Ectodermal cell (in vitro differentiated cells): Measurements from ENCODE around the gene MYLK.

Source experiments
- H3K27ac ChIP-seq: 2 replicates; pipeline ENCODE4 v1.7.0; 2013; ENCODE audit warnings: mild to moderate bottlenecking, low read depth, low read length; ENCODE audit not compliant: insufficient read depth, poor library complexity, severe bottlenecking
- H3K27me3 ChIP-seq: 2 replicates; pipeline ENCODE4 v1.7.0; 2013; ENCODE audit warnings: mild to moderate bottlenecking, low read length; ENCODE audit not compliant: insufficient read depth, control insufficient read depth, poor library complexity, severe bottlenecking
- H3K36me3 ChIP-seq: one replicate; pipeline ENCODE4 v1.7.0; 2013; ENCODE audit warnings: low read length; ENCODE audit not compliant: control insufficient read depth, insufficient read depth
- H3K4me1 ChIP-seq: one replicate; pipeline ENCODE4 v1.7.0; 2013; ENCODE audit warnings: low read length; ENCODE audit not compliant: control insufficient read depth, insufficient read depth
- H3K4me3 ChIP-seq: 2 replicates; pipeline ENCODE4 v1.7.0; 2013; ENCODE audit warnings: low read depth, low read length, control low read depth; ENCODE audit not compliant: insufficient read depth
- H3K9me3 ChIP-seq: 2 replicates; pipeline ENCODE4 v1.7.0; 2013; ENCODE audit warnings: mild to moderate bottlenecking, low read length, moderate library complexity; ENCODE audit not compliant: control insufficient read depth
- WGBS, 2 experiments: methylation state at CpG; one replicate each; pipeline ENCODE4 v1.1.7; 2013; ENCODE audit warnings: missing lambda C conversion rate in 2 of 2; 5-methylcytosine and 5-hydroxymethylcytosine counted together

MYLK gene

DNA sequence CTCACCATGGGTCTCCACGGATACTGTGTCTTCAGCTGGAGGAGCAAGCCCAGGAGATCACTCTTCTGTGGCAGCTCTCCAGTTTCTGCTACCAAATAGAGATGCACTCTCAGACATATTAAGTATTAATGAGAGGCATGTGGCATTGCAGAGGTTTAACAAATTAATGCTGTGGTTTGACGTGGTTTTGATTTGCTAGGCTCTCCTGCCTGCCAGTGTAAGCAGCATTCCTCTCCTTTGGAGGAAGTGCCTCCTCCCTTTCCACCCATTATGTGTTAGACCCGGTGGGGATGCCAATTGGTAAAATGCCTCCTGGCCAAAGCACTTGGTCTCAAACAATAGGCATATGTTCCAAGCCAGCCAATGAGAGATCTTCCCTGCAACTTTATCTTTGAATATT lies 124.8 kb downstream of the MYLK start:
- Histone ChIP-seq H3K4me1 (peaks cover 17% of the 10 kb centered on the region), H3K4me3 (no peak overlapping the region), H3K27me3 (no peaks in the 10 kb centered on the region), H3K36me3 (no peaks in the 10 kb centered on the region), H3K27ac (no peak overlapping the region), H3K9me3 (no peaks in the 10 kb centered on the region)
- WGBS, 2 experiments, result 91 to 94% methylated on average over 3 of the region's 3 CpGs

DNA sequence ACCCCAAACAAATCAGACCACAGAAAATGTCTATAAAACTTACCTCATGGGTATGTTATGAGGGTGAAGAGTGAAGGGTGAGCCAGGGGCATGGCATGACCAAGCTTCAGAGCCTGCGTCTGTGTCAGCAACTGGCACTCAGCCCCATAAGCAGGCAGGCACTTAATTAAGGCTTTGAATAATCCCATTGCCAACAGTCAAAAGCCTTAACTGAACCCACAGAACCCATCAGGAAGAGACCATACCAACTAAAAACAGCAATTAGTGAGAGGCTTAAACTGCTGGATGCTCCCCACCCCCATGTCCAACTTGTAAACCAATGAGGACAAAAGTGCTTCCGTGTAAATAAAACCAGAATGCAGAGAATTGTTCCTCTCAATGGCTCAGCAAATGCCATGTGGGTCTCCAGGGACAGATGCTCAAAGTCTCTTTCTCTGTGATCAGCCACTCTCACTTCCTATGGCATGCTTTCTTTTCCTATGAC lies 126.0 kb downstream of the MYLK start:
- no peaks in the 10 kb centered on the region for H3K36me3 ChIP-seq
- H3K4me3 ChIP-seq, result no peak overlapping the region
- peaks cover 17% of the 10 kb centered on the region for H3K4me1 ChIP-seq
- H3K27ac ChIP-seq, result no peak overlapping the region
- no peaks in the 10 kb centered on the region for H3K27me3 ChIP-seq
- 39% methylated on average over 2 of the region's 2 CpGs for WGBS, 2 experiments
- no peaks in the 10 kb centered on the region for H3K9me3 ChIP-seq

DNA sequence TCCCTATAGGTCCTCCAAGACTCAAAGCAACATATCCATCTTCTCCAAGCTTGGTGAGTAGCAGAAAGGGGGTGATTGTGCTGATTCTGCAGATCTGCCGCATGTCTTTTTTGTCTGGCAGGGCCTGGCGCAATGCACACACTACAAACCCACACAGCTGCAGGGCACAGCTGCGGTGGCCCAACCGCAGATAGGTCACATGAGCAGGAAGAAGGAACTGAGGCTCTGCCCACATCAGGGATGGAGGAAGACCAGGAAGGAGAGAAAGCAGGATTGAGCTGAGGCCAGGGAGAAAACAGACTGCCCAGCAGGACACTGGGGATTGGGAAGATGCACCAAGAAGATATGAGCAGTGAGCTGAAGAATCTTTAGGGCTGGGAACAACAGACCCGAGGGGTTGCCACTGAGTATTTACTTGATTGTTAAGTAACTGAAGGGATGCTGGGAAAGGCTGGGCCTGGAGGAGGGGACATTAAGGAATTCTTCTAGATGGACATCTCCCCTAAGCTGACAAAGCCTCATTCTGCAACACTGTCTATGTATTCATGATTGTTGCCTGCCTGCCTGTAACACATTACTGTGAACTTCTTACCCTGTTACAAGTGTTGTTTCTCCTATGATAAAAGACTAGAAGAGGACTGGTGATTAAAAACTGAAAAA lies 126.7 kb downstream of the MYLK start:
- H3K4me1 ChIP-seq, result peaks cover 17% of the 10 kb centered on the region
- H3K9me3 ChIP-seq, result no peaks in the 10 kb centered on the region
- H3K4me3 ChIP-seq, result no peak overlapping the region
- H3K27ac ChIP-seq, result no peak overlapping the region
- H3K27me3 ChIP-seq, result no peaks in the 10 kb centered on the region
- H3K36me3 ChIP-seq, result no peaks in the 10 kb centered on the region
- 88 to 94% methylated on average over 5 of the region's 5 CpGs for WGBS, 2 experiments

DNA sequence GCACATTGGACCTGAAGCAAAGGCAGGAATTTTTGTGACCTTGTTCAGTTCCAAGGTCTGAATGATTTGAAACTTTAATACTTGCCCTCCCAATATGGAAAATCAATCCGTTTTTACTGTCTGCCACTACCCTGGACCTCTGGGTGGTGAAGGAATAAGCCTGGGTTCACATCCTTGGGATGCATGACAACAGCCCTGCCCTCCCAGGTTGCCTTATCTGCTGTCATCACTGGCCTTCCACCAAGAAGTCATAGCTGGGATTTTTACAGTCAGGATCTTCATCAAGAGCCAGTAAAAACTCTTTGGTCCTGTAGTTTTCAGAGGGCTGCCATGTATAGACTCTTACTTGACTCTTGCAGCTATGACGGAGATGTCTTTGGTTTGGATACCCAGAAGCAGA lies 128.6 kb downstream of the MYLK start:
- Histone ChIP-seq H3K4me1 (peaks cover 20% of the 10 kb centered on the region), H3K36me3 (no peaks in the 10 kb centered on the region), H3K27ac (no peak overlapping the region), H3K27me3 (no peaks in the 10 kb centered on the region), H3K9me3 (no peaks in the 10 kb centered on the region), H3K4me3 (no peak overlapping the region)
- WGBS, 2 experiments, result 86 to 92% methylated on average over 2 of the region's 2 CpGs

- no peaks in the 10 kb centered on the region for H3K9me3 ChIP-seq
- no peak overlapping the region for H3K4me3 ChIP-seq
- no peak overlapping the region for H3K27ac ChIP-seq
- H3K27me3 ChIP-seq, result no peaks in the 10 kb centered on the region
- H3K4me1 ChIP-seq, result peaks cover 20% of the 10 kb centered on the region
- 73 to 84% methylated on average over 3 of the region's 3 CpGs for whole genome bisulfite sequencing, 2 experiments
- no peaks in the 10 kb centered on the region for H3K36me3 ChIP-seq
These were observed 129.0 kb downstream of the MYLK start for GRCh38 chr3:123755085-123755484.

DNA sequence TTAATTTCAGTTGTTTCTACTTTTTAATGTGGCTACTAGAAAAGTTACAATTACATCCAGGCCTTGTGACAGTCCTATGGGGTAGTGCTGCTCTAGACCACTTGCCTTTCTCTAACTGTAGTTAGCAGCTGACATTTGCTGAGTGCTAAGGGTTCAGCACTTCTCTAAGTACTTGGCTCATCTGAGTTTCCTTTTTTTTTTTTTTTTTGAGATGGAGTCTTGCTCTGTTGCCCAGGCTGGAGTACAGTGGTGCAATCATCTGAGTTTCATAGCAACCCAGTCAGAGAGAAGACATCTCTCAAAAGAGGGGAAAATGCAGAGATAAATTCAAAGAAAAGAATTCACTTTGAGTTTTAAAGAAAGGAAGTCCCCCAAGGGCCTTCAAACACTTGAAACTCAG lies 130.8 kb downstream of the MYLK start:
- H3K9me3 ChIP-seq, result no peaks in the 10 kb centered on the region
- H3K27ac ChIP-seq, result no peak overlapping the region
- no peaks in the 10 kb centered on the region for H3K27me3 ChIP-seq
- peaks cover 19% of the 10 kb centered on the region for H3K4me1 ChIP-seq
- H3K4me3 ChIP-seq, result no peak overlapping the region
- no peaks in the 10 kb centered on the region for H3K36me3 ChIP-seq

DNA sequence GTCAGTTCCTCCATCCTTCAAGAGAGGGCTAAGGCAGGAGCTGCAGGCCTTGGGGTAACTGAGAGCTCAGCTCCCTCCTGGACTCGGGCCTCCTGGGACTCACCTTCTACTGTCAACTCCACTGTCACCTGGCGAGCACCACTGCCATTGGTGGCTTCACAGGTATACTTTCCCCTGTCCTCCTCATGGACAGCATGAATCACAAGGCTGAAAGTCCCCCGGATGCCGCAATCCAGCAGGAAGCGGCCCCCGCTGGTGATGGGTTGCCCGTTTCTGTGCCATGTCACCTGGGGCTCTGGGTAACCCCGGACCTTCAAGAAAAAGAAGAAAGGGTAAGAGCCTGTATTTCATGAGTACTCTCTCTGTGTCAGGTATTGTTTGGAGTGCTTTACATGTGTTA lies 131.9 kb downstream of the MYLK start:
- WGBS, 2 experiments, result 97% methylated on average over 8 of the region's 8 CpGs
- Histone ChIP-seq H3K4me3 (no peak overlapping the region), H3K27me3 (no peaks in the 10 kb centered on the region), H3K36me3 (no peaks in the 10 kb centered on the region), H3K27ac (no peak overlapping the region), H3K4me1 (peaks cover 10% of the 10 kb centered on the region), H3K9me3 (no peaks in the 10 kb centered on the region)

- H3K36me3 ChIP-seq, result no peaks in the 10 kb centered on the region
- H3K4me1 ChIP-seq, result peaks cover 8% of the 10 kb centered on the region
- WGBS, 2 experiments, result 91 to 93% methylated on average over 2 of the region's 3 CpGs
- no peak overlapping the region for H3K4me3 ChIP-seq
- H3K27me3 ChIP-seq, result no peaks in the 10 kb centered on the region
- H3K27ac ChIP-seq, result no peak overlapping the region
- H3K9me3 ChIP-seq, result no peaks in the 10 kb centered on the region
These were observed 132.7 kb downstream of the MYLK start for GRCh38 chr3:123751433-123751832.

DNA sequence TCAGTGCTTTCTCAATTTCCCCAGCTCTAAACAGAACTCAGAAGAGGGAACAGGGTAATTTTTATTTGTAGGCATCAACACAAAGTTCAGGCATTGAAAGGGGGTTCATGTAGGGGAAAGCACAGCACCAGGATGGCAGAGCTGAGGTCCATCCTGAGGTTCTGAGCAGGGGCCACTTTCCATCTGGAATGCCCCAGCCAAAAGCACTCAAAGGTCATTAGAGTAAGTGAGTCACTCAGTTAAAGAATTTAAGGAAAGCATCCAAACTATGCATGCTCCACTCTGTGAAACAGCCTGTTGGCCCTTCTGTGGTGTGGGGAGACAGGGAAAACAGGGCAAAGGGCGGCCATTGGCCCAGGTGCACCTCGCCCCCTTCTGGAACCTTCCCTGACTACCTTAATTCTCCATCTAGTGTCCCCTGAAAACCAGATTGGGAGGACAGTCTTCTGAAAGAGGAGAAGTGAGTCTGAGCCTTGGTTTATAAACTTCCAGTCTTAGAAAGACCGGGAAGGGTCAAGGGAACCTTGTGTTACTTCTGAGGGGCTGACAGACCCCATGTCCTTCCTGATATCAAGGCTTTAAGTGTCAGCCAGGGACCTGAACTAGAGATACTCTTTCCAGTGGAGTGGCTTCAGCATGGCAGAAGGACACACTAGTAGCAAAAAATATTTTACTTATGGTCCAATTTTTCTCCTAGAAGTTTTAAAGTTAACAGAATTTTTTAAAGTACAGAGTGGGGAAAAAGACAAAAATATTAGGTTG lies 133.3 kb downstream of the MYLK start:
- WGBS, 2 experiments, result 85 to 90% methylated on average over 3 of the region's 3 CpGs
- Histone ChIP-seq H3K9me3 (no peaks in the 10 kb centered on the region), H3K27ac (no peak overlapping the region), H3K27me3 (no peaks in the 10 kb centered on the region), H3K36me3 (no peaks in the 10 kb centered on the region), H3K4me3 (no peak overlapping the region), H3K4me1 (peaks cover 8% of the 10 kb centered on the region)

- Histone ChIP-seq H3K27me3 (no peaks in the 10 kb centered on the region), H3K4me3 (no peak overlapping the region), H3K27ac (no peak overlapping the region), H3K4me1 (peaks cover 8% of the 10 kb centered on the region), H3K36me3 (no peaks in the 10 kb centered on the region), H3K9me3 (no peaks in the 10 kb centered on the region)
- WGBS, 2 experiments, result 82 to 87% methylated on average over 1 of the region's 1 CpG
These were observed 133.9 kb downstream of the MYLK start for GRCh38 chr3:123750209-123750608.
